NCI-H526 (cell line): Measurements from ENCODE around the gene TTC12.

Experiments used
- DNase-seq, 2 experiments: peaks; one replicate each; lab custom pipeline; 2025; lab: John Stamatoyannopoulos, UW

Gene TTC12

GRCh38 chr11:113405724-113406478, 91.5 kb downstream of the TTC12 start:
- DNase-seq = no peak

GRCh38 chr11:113407163-113407562, 92.8 kb downstream of the TTC12 start:
- no peak for DNase-seq

GRCh38 chr11:113408206-113408605, 93.8 kb downstream of the TTC12 start:
- DNase-seq = no peak

- no peak for DNase-seq
These were observed 94.5 kb downstream of the TTC12 start for GRCh38 chr11:113408887-113409286.

DNA sequence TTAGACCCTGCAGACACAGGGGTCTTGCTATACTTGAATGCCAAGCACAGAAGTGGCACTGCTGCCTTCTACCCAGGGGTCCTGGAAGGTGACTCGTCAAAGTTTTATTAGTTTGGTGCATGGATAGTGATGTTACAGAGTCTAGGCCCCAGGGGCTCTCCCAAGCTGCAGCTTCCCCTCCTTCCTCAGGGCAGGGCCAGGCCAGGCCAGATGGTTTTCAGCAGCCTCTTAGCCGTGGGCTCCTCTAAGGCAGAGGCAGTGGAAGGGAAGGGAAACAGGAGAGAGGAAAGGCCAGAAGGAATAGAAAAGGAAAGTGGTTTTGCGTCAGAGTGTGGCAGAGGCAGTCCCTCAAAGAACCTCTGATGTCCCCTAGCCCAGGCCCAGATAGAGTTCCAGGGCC, 95.1 kb downstream of the TTC12 start:
- no peak for DNase-seq

GRCh38 chr11:113410414-113411135, 96.2 kb downstream of the TTC12 start:
- DNase-seq = no peak

GRCh38 chr11:113411536-113411935, 97.2 kb downstream of the TTC12 start:
- peak; percentile 27 to 55 for DNase-seq

- DNase-seq = no peak
These were observed 98.3 kb downstream of the TTC12 start for GRCh38 chr11:113412675-113413074.

DNA sequence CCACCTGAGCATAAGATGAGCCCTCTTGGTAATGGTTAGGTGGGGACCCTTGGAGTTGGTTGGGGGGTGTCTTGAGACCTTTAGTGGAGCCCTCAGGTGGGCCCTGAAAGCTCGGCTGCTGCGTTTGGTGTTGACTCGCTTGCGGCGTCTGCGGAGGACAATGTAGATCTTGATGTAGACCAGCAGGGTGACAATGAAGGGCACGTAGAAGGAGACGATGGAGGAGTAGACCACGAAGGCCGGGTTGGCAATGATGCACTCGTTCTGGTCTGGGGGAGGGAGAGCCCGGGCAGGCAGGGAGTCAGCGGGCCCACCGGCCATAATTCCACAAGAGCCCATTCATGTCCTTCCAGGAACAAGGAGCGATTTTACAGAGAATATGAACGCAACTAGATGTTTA, 101.0 kb downstream of the TTC12 start:
- no peak for DNase-seq
